BE2C (cell line): ENCODE data around the gene ZBTB39.

ENCODE experiments used
- DNase-seq: peaks from one replicate; pipeline ENCODE4 v3.0.0-alpha.2; 2020
- H3K27me3 ChIP-seq: fragments of 250-450 bp; sonication (Bioruptor Pico); 2 replicates; pipeline ENCODE4 v1.5.1; 2020; ENCODE audit warnings: mild to moderate bottlenecking
- H3K36me3 ChIP-seq: fragments of 250-450 bp; sonication (Bioruptor Pico); 2 replicates; pipeline ENCODE4 v1.5.1; 2020; ENCODE audit warnings: mild to moderate bottlenecking
- H3K4me1 ChIP-seq: fragments of 250-450 bp; sonication (Bioruptor Pico); 2 replicates; pipeline ENCODE4 v1.5.1; 2020
- H3K4me3 ChIP-seq: 2 replicates; pipeline ENCODE4 v1.5.1; 2011; ENCODE audit warnings: low read depth, low read length
- H3K9me3 ChIP-seq: fragments of 250-450 bp; sonication (Bioruptor Pico); 2 replicates; pipeline ENCODE4 v1.5.1; 2020
- CTCF ChIP-seq: IDR thresholded peaks from 2 replicates; pipeline ENCODE4 v1.5.1; 2012; ENCODE audit warnings: mild to moderate bottlenecking, low read depth, low read length

The ZBTB39 gene

DNA sequence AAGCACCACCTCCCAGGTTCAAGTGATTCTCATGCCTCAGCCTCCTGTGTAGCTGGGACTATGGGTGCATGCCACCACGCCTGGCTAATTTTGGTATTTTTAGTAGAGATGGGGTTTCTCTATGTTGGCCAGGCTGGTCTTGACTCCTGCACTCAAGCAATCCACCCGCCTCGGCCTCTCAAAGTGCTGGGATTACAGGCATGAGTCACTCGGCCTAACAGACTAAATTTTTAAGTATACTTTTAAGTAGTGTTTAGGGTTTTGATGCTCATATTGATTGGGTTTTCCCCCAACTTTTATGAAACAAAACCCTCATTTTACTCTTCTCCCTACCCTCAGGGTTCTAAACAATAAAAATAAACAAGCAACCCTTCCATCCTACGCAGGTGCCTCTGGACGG is 38.1 kb upstream of the ZBTB39 start:
- Histone ChIP-seq H3K36me3 (no peaks in the 10 kb centered on the region), H3K4me3 (no peak overlapping the region), H3K9me3 (no peaks in the 10 kb centered on the region), H3K4me1 (no peaks in the 10 kb centered on the region), H3K27me3 (no peaks in the 10 kb centered on the region)
- TF ChIP-seq CTCF, result no peak
- no peak for DNase-seq

- DNase-seq, result no peak
- Histone ChIP-seq H3K36me3 (no peaks in the 10 kb centered on the region), H3K4me3 (no peak overlapping the region), H3K9me3 (no peaks in the 10 kb centered on the region), H3K4me1 (no peaks in the 10 kb centered on the region), H3K27me3 (no peaks in the 10 kb centered on the region)
- no peak for TF ChIP-seq CTCF
These were observed 36.3 kb upstream of the ZBTB39 start for GRCh38 chr12:57042695-57043094.

- no peak for TF ChIP-seq CTCF
- H3K27me3 ChIP-seq, result no peaks in the 10 kb centered on the region
- no peaks in the 10 kb centered on the region for H3K36me3 ChIP-seq
- no peak overlapping the region for H3K4me3 ChIP-seq
- H3K4me1 ChIP-seq, result no peaks in the 10 kb centered on the region
- H3K9me3 ChIP-seq, result no peaks in the 10 kb centered on the region
- no peak for DNase-seq
These were observed 34.4 kb upstream of the ZBTB39 start for GRCh38 chr12:57040750-57041149.

DNA sequence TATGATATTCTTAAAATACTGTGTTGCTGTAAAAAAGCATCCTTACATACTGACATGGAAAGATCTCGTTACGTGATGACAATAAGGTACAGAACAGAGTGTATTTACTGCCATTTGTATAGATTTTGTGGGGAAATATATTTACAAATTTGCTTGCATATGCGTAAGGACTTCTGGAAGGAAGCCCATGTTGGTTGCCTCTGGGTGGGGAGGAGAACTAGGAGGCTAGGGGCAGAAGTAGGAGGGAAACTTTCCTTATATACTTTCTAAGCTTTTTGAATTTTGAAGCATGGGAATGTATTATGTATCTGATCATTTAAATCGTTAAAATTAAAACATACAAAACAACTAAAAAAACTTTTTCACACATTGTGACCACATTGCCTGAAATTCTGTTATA is 33.9 kb upstream of the ZBTB39 start:
- TF ChIP-seq CTCF, result no peak
- Histone ChIP-seq H3K36me3 (no peaks in the 10 kb centered on the region), H3K27me3 (no peaks in the 10 kb centered on the region), H3K4me3 (no peak overlapping the region), H3K4me1 (no peaks in the 10 kb centered on the region), H3K9me3 (no peaks in the 10 kb centered on the region)
- no peak for DNase-seq

GRCh38 chr12:57039016-57039798 is 32.9 kb upstream of the ZBTB39 start:
- Histone ChIP-seq H3K27me3 (no peaks in the 10 kb centered on the region), H3K4me3 (no peak overlapping the region), H3K36me3 (no peaks in the 10 kb centered on the region), H3K4me1 (no peaks in the 10 kb centered on the region), H3K9me3 (no peaks in the 10 kb centered on the region)
- no peak for TF ChIP-seq CTCF
- no peak for DNase-seq

GRCh38 chr12:57037264-57037663 is 30.9 kb upstream of the ZBTB39 start:
- TF ChIP-seq CTCF, result no peak
- Histone ChIP-seq H3K36me3 (no peaks in the 10 kb centered on the region), H3K9me3 (no peaks in the 10 kb centered on the region), H3K27me3 (no peaks in the 10 kb centered on the region), H3K4me1 (no peaks in the 10 kb centered on the region), H3K4me3 (no peak overlapping the region)
- DNase-seq, result no peak
